ENCODE data around the gene FILIP1. TPM values are rescaled to one million over a fixed set of nuclear protein-coding genes. Genes with fewer than 3 reads are reported as not detected.

FILIP1 gene
- total RNA-seq, 1 donor from 2014 or later: 41.5 TPM

DNA sequence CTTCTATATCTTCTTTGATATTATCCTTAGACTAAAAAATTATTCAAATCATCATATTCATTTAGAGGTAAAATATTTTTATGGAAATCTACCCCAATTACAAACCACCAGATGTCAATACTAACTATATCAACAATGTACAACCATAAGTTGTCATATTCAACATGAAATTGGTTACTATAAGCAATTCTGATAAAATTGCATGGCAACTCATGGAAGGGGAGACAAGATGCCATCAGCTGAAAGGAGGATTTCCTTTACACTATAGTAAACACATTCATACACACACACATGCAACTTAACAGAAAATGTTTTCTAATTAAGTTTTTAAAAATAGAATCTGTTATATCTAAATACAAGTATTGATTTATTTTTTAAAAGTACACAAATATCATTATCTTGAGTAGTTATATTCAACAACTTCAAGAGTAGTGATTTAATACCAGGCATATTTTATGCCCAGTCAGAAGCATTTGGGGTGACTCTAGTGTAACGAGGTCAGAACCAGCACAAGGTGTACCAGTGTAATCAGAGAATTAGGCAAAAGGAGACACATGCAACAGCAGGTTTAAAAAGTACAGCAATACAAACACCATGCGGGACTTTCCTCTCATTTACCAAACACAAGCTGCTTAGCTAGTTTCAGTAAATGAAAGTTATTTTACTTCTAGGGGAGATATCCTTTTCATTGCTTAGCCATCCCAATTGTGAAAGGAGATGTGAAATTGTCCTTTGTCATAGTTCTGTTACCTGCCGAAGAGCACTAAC lies 1.0 kb downstream of the FILIP1 start:
- DNase-seq (ENCODE audit: low read depth): no peak

DNA sequence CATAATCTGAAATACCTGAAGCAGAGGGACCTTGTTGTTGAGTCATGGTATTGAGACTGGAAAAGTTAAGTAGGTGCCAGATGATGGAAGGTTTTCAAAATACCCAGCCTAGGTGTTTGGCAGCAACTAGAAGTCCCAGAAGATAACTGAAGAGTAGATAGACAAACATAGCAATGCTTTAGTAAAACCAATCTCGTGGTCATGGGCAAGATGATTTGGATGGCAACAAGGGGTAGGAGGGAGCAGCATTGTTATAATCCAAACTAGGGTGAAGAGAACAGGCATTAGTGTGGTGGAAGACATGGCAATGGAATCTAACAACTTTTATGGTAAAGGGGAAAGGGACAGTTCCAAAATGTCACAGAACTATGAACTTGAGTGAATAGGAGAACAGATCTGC lies 2.3 kb downstream of the FILIP1 start:
- peak; percentile 46 for DNase-seq (ENCODE audit: low read depth)

DNA sequence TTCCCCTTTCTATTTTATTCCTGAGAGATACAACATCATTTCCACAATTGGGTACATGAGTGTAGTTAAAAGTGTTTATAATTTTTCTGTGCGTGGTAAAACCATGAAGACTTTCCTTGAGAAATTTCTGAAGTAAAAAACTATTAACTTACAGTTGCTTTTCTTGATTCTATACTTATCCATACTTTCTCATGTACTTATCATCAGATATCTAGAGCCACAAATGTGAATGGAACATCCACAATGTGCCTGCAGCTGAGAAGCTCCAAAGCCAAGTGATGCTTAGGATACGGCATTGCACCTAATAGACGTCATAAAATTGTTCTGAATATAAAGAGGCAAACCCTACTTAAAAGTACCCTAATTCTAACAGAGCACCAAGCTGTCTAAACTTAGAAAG lies 2.9 kb downstream of the FILIP1 start:
- no peak for DNase-seq (ENCODE audit: low read depth)

DNA sequence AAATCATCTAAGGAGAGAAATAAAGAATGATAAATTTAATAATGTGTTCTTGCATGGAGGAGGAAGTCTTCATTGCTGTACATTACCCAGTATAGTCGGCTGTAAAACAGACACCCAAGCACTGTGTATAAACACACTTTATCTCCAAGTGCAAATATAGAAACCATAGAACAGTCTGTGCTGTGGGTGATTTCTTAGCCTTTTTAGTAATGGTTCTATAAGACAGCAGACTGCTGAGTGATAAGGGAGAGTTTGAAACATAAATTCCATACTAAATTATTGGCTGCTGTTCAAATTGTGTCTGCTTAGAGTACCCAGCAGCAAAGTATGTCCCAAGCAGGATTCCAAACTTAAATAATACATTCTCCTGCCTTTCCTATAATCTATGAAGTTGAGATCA lies 4.6 kb downstream of the FILIP1 start:
- no peak for DNase-seq (ENCODE audit: low read depth)

DNA sequence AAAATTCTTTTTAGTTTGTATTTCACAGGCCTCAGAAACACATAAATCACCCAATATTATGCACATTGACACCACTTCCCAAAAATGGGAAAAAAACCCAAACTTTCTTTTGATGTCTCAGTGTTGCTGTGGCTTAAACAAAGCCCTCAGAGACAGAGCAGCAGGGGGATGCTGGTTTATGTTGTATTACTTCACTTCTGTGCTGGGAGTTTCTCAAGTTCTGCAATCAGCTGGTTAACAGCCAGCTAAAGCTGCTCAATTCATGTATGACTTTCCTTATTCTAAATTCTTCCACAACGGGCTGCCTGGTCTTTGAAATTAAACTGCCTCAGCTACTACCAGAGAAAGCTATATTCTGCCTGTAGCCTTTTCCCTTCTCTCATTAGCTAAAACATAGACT lies 5.6 kb downstream of the FILIP1 start:
- no peak for DNase-seq (ENCODE audit: low read depth)

DNA sequence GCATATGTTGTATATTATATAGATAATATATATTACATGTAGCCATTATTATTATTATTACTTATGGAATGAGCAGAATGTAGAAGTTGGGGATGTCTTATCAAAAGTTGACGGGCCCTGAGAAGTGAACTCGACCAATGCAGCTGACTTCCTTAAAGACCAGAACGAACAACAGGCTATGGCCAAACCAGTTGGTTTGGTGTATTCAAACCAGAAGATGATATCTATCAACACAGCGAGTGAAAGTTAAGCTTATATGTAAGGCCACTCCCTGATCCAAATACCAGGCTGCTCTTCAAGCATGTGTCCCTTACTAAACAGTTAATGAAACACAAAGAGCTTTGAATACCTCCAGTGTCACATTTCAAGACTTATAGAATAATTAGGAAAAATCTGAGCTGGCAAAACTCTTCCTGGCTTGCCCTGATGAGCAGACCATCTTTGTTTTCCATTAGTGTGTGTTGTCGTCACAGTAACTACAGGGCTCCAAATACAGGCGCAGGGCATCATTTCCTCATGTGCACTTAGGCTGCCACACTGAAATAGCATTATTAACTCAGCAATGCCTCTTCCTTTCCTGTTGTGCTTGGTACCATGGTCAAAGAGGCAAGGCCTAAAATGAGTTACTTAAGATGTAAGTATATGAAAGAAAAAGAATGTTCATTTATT lies 6.6 kb downstream of the FILIP1 start:
- no peak for DNase-seq (ENCODE audit: low read depth)

DNA sequence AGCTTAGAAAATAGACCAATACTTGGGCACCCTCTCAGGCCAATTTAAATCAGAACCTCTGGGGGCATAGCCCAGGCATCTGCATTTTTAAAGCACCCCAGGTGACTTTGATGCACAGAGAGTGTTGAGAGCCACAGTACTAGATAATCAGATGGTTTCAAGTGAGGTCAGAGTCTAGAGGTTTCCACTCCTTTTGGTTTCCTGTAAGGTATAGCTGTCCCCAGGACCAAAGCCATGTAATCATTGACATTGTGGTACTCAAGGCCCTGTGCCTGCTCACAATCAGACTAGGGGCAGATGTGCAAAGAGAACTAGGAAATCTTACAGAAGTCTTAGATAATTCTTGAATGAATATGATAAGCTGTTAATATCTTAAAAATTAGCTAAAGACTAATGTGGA lies 9.1 kb downstream of the FILIP1 start:
- no peak for DNase-seq (ENCODE audit: low read depth)

DNA sequence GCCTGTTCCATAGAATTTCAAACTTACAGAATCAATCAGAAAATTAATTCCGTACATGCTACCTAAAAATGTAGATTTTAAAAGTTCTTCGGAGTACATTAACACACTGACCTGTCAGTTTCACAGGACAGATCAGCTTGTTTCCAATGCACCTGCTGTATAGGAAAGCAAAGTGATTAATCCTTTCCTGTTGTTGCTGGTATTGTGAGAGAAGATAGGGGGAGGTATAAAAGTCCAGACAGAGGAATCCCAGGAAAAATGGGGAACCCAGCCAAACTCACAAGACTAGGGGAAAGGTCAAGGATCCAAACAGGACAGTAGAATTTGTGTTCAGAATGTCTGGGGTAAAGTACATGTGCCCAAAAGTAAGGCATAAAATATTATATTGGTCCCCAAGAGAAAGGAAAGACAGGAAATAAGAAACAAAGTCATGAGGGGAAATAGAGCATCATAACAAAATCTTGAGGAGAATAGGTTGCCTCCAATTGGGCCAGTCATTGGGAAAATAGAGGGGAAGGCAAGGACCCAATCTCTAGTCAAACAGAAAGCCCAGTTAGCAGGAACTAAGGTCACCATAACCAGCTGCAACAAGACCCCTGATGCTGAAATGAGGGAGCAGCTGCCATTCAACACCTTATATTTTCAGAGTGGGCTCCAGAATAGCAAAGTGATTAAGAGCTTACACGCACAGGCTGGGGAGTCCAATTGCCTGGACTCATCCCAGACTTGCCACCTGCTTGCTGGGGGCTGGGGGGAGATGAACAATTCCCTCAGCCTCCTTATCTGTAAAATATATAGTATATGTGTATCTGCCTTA lies 10.3 kb downstream of the FILIP1 start:
- peak; percentile 85 for DNase-seq (ENCODE audit: low read depth)

DNA sequence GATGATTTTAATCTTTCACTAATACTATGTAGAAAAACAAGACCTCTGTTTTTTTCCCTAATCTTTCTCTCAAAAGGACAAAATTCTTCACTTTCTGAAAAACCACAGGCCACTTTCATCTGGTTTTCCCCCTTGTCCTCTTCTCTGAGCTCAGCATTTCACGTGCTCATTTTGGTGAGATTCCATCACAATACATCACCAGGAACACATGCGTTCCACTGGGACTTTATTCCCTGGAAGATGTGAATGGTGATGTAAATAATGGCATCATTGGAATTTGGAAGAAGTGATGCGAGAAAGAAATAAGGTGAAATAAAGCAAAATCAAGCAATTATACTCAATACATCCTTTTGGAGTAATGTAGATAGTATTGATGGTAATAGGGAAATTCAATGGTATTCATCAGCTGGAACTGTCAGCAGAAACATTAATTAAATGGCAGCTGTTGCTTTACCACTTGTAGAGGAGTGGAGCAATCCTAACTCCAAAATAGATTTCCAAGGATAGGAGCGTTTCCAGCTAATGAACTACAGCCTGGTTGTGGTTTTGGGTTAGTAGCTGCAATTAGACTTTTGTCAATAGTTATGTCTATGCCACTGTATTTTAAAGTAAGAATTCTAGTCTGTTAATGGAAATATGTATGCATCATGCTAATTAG lies 11.5 kb downstream of the FILIP1 start:
- DNase-seq (ENCODE audit: low read depth): peak; percentile 84

DNA sequence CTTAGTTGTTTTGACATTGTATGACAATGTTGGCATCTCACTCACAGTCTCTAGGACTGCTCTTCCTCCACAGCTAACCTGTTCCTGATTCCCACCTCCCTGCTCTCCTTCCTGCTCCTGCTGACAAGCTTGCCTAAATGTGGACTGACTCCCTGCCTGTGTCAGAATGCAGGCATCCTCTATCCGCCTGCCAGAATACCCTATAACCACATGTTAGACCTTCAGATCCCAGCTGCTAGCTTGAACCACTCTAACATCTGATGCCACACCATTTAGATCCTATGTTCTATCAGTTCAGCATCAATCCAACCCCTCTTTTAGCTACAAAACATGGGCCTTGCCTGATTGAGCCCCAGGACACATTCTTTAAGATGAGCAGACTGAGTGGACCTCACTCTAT lies 12.2 kb downstream of the FILIP1 start:
- peak; percentile 92 for DNase-seq (ENCODE audit: low read depth)

DNA sequence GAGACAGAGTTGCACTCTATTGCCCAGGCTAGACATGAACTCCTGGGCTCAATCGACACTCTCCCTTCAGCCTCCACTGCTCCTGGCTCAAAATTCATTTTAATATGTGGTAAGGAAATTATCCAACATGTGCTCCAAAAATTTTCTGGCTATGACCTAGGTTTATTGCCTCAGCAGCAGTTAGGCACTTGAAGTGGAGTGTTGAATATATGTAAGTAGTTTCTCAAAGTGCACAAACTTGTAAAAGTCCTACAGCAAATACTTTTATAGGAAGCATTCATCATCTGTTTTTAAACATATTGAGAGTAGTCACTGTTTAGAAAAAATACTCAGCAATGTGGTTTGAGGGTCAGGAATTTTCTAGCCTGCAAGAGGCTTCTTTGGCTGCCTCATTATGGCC lies 13.2 kb downstream of the FILIP1 start:
- DNase-seq (ENCODE audit: low read depth): peak; percentile 52

DNA sequence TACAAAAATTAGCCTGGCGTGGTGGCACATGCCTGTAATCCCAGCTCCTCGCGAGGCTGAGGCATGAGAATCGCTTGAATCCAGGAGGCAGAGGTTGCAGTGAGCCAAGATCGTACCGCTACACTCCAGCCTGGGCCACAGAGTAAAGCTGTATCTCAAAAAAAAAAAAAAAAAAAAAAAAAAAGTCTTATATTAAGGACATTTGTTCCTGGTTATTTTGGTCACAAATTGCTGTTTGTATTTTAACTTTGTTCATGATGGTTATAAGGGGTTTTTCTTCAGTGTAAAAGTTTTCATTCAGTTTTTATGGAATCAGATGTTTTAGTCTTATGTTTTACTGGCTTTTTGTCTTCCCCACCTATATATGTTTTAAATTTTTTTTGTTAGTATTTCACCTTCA lies 13.9 kb downstream of the FILIP1 start:
- no peak for DNase-seq (ENCODE audit: low read depth)

DNA sequence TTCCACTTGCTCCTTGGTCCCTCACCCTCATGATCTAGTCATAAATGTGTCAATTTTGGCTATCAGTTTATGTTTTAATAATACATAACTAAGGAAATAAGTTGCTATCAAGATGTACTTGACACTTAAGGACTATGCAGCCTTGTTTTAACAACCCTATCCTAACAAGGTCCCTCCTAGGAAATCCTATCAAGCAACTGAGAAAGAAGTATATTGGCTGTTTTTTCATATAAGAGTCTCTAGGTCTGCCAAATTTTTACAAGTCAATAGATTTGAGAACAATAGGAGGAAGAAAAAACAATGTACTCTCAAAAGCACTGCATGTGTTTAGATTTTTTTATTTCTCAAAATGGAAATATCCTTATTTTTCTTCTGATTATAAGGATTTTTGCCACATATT lies 14.7 kb downstream of the FILIP1 start:
- DNase-seq (ENCODE audit: low read depth): no peak

DNA sequence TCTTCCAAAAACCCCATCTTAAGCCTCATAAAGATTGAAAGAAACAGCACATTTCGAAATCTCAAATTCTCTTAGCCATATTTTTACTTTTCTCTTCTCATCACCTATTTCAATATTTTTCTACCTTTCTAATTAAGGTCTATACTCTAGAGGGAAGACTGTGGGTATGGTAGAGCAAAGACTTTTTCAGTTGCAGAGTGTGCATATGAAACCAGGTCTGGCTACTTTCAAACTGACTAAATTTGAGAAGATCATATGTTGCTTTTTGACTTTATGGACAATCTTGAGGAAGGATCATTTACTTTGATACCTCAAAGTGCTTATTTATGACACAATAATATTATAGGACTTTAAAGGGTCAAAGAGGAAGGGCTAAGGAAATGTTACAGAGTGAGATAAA lies 20.7 kb downstream of the FILIP1 start:
- DNase-seq (ENCODE audit: low read depth): no peak

DNA sequence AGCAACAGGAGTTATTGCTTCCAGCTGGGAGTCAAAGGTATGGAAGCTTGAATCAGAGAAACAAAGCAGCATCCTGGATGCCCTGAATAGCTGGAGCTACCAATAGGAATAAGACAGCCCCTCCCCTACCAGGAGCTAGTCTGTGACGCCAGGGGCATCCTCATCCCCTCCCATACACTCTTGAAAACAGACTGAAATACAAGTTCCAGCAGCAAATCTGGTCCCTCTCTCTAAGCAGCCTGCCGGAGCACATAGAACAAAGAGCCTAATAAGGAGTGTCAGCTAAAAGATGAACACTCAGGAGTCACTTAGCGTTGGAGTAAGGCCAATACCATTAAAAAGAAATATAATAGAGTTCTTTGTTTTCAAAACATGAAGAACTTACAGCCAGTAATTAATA lies 25.6 kb downstream of the FILIP1 start:
- no peak for DNase-seq (ENCODE audit: low read depth)

DNA sequence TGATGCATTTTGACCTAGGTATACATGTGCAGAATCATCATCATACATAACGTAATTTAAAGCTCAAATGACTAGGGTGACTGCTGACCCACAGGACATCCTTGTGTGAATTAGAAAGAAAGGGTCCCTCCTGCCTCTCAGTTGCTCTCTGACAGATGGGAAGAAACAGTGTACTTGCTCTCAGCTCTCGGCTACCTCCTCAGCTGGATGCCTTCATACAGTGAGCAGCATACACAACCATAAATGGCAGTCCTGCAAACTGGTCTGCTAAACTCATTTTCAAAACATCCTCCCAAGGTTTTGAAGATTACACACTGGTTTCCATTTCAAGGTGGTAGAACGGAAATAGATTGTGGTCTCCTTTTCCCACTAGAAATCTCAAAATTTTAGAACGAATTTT lies 26.3 kb downstream of the FILIP1 start:
- DNase-seq (ENCODE audit: low read depth): no peak

DNA sequence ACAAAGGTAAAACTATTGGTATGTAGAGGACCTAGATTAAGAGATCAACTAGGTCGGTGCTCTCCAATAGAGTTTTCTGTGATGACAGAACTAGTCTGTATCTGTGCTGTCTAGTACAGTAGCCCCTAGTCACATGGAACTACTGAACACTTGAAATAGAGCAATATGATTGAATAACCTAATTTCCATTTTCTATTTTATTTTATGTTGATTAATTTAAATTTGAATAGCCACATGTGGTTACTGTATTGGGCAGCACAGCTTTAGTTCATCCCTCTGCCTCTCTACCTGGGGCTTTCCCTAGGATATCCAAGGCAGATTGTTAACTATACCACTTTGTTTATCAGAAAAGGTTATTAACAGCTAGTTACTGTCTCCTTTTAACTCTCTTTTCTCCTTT lies 27.0 kb downstream of the FILIP1 start:
- DNase-seq (ENCODE audit: low read depth): no peak

DNA sequence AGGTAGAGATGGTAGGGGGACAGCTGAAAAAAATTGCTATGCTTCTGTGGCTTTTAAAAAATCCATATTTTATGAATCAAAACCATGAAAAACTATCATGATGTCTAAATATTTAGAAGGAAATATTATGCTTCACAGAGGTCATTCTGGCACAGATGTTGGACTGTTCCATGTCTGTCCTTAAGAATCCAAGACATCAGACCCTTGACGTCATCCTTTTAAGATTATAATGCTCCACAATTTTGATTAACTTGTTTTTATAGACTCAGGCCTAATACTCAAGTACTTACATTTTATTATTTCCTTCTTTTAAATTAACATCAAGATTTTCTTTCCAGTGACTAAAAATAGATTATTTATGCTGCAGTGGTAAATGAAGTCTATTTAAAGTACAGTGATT lies 29.7 kb downstream of the FILIP1 start:
- DNase-seq (ENCODE audit: low read depth): no peak

DNA sequence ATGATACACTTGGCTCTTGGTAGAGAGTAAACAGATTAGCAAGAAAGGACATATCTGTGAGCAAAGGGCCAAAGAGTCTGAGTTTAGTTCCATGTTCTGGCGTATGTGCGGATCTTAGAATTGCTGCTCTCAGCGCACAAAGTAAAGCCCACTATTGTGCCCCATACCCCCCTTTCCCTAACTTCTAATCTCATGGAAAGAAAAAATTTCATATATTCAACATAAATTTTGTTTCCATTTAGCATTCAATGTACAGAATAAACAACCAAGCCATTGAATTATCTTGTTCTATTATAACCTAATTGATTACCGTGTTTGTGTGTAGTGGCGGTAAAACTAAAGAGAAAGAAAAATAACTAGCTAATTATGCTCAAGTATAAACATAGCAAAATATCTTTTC lies 30.5 kb downstream of the FILIP1 start:
- DNase-seq (ENCODE audit: low read depth): no peak

DNA sequence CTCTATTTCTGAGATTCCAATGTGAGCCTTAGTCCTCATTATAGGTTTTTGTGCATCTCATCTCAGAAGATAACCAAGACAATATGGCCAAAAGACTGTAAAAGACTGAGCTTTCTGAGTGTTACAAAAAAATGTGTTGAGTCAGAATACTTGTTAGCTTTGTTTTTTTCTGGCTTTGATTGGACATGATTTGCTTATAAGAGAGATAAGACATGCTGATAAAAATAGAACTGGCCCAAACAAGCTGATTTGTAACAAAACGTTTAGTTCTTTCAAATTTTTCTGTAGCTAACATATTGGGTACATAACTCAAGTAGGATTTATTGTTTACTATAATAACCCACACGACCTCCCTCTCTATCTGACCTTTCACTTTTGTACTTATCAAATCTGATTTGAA lies 32.9 kb downstream of the FILIP1 start:
- DNase-seq (ENCODE audit: low read depth): no peak

DNA sequence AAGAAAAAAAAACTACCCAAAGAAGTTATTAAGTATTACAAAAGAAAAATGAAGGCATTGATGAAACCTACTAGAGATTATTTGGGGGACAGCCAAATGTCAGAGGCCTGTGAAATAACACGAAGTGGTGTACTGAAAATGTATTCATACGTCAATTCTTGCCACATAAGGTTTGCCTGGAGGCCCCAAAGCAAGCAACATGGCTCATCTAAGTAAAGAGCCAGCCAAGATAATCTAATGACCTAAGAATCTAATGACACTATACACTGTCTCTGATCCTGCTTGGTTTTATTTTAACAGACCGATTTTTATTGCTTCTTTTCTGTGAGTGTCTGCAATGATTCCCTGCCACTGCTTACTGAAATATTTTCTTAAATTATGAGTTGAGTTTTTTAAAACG lies 34.7 kb downstream of the FILIP1 start:
- DNase-seq (ENCODE audit: low read depth): no peak

DNA sequence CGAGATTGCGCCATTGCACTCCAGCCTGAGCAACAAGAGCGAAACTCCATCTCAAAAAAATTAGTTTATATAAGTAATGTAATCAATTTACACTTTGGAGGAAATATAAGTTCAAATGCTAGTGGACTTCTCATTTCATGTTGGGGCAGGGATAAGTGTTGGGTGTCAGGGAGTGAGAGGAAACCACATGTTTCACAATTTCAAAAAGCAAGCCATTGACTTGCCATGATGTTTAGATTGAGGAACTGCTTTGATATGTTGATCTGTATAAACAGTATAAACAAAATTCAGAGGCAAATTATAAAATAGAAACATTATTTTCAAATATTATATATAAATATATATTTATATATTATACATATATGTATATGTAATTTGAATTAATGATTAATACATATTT lies 42.7 kb downstream of the FILIP1 start:
- DNase-seq (ENCODE audit: low read depth): no peak
